Muscle layer of duodenum (tissue), 2 donors: ENCODE data around the gene PDE4B.

Source experiments
- H3K27ac ChIP-seq: one replicate; pipeline ENCODE4 v1.7.0; 2013; ENCODE audit warnings: mild to moderate bottlenecking, low read length
- H3K27me3 ChIP-seq: one replicate; pipeline ENCODE4 v1.7.0; 2013; ENCODE audit warnings: low read depth, mild to moderate bottlenecking, control low read depth, low read length
- H3K36me3 ChIP-seq, 2 donors: one replicate each; pipeline ENCODE4 v1.7.0; 2013; ENCODE audit warnings: low read length in 2 of 2, control low read depth in 1 of 2, mild to moderate bottlenecking in 1 of 2; ENCODE audit not compliant: insufficient read depth in 2 of 2, control insufficient read depth in 1 of 2
- H3K4me1 ChIP-seq, 2 donors: one replicate each; pipeline ENCODE4 v1.7.0; 2013; ENCODE audit warnings: low read length in 2 of 2, mild to moderate bottlenecking in 2 of 2, control low read depth in 1 of 2, moderate library complexity in 1 of 2; ENCODE audit not compliant: insufficient read depth in 2 of 2, control insufficient read depth in 1 of 2
- H3K4me3 ChIP-seq, 2 donors: one replicate each; pipeline ENCODE4 v1.7.0; 2013; ENCODE audit warnings: low read length in 2 of 2, low read depth in 1 of 2, mild to moderate bottlenecking in 1 of 2
- H3K9me3 ChIP-seq, 2 donors: one replicate each; pipeline ENCODE4 v1.7.0; 2013; ENCODE audit warnings: low read length in 2 of 2, control low read depth in 1 of 2, mild to moderate bottlenecking in 1 of 2; ENCODE audit not compliant: control insufficient read depth in 1 of 2
- donor health status: healthy.

The PDE4B gene

DNA sequence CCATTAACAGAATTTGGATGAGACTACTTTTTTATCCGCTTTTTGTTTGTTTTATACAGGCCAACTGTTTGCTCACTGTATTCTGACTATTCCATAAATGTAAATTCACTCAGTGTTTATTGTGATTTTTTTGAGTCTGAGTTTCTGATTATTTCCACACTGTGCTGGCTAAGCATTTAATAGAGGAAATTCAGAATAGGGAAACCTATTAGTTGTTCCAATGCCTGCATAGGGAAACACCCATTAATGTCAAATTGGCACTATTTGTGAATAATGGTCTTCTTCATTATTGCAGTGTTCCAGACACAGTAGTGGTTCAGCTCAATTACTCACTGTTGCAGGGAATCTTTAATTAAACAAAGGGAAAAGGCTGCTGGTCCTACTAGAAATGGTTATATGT is 566.6 kb downstream of the PDE4B start:
- Histone ChIP-seq H3K4me3 (no peak overlapping the region), H3K27ac (no peak overlapping the region), H3K9me3 (no peaks in the 10 kb centered on the region), H3K27me3 (no peaks in the 10 kb centered on the region), H3K36me3 (peaks cover 19 to 22% of the 10 kb centered on the region in 2 donors), H3K4me1 (peaks cover 8 to 27% of the 10 kb centered on the region in 2 donors)

DNA sequence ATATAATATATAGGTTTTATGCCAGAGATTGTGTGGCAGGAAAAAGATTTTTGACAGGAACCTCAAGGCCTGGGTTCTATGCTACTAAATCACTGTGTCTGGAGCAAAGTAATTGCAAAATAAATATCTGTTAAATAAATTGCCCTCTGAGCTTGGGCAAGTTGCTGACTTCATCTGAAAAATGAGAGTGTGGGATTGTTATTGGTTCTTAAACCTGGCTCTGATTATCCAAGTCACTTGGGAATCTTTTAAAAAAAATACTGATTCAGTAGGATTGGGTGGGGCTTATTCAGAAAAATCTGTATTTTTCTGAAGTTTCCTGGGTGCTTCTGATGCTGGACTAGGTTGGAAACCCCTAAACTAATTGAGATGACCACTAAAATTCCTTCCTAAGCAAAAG is 567.1 kb downstream of the PDE4B start:
- Histone ChIP-seq H3K9me3 (no peaks in the 10 kb centered on the region), H3K4me1 (peaks cover 8 to 21% of the 10 kb centered on the region in 2 donors), H3K4me3 (no peak overlapping the region), H3K27me3 (no peaks in the 10 kb centered on the region), H3K27ac (no peak overlapping the region), H3K36me3 (peaks cover 22 to 27% of the 10 kb centered on the region in 2 donors)

DNA sequence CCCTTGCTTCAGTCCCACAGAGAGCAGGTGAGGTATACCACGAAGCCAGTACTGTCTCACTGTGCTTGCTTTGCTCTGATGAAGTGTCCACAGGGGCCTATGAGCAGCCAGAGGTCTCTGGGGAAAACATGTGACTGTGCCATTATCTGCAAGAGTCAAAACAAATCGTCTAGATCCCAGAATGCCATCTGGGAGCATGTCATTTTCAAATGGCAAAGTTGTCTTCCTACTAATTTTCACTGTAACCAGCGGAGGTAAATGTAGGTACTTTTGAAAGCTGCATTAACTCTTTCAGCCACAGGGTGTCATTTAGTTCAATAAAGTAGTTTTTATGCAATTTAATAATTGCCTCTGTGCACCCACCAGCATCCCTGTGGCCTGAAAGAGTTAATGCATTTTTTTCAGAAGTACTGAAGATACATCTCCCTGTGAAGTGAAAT is 567.6 kb downstream of the PDE4B start:
- H3K4me3 ChIP-seq: no peak overlapping the region
- peaks cover 22 to 32% of the 10 kb centered on the region in 2 donors for H3K36me3 ChIP-seq
- no peaks in the 10 kb centered on the region for H3K27me3 ChIP-seq
- H3K9me3 ChIP-seq: no peaks in the 10 kb centered on the region
- no peak overlapping the region for H3K27ac ChIP-seq
- peaks cover 8 to 18% of the 10 kb centered on the region in 2 donors for H3K4me1 ChIP-seq

DNA sequence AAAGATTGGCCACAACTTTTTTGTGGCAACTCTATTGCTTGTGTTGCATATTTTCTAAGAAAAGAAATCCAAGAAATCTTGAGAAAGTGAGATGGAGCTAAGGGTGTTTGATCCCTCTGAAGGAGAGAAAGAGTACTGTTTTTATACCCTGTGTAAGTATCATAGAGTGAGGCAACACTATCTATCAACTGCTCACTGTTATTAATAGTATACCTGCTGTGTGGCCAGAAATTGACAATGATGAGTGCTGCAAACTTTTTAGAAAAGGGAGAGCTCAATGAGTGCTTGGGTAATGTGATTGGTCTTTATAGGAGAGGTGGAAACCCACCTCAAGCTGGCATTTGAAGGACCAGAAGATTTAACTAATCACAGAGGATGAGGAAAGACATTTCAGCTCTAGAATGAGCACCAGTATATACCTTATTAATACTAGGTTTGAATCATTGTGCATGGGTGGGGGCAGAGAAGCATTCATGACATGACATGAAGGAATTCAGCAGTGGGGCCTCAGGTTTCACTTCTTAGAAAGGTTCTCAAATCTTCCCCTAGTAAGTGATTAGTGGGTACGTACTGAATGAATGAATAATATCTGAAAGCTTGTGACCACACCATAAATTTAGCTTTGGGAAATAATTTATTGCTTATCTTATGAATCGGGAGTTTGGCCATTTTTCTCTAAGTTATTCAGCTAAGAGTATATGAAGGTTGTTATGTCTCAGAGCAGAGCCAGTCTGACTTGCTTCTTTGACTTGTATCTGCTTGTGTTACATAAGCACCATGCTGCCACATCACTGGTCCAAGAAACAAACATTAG is 572.1 kb downstream of the PDE4B start:
- Histone ChIP-seq H3K9me3 (no peaks in the 10 kb centered on the region), H3K36me3 (peaks cover 58 to 73% of the 10 kb centered on the region in 2 donors), H3K4me1 (peaks cover 5 to 7% of the 10 kb centered on the region in 2 donors), H3K27me3 (no peaks in the 10 kb centered on the region), H3K4me3 (no peak overlapping the region), H3K27ac (no peak overlapping the region)

DNA sequence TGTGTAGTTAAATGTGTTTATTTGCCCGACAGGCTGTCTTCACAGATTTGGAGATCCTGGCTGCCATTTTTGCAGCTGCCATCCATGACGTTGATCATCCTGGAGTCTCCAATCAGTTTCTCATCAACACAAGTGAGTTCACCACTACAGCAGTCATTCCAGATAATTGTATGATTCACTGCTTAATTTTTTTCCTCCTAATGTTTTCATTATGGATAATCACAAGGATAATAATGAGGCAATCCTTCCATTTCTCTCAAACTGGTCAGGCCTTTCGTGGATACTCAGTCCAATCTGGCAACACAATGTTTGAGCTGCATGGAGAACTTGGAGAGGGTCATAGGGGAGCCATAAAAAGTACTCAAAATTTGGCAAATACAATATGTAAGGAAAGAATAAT is 572.9 kb downstream of the PDE4B start:
- no peaks in the 10 kb centered on the region for H3K27me3 ChIP-seq
- no peaks in the 10 kb centered on the region for H3K9me3 ChIP-seq
- no peak overlapping the region for H3K4me3 ChIP-seq
- H3K4me1 ChIP-seq: no peaks in the 10 kb centered on the region
- H3K27ac ChIP-seq: no peak overlapping the region
- H3K36me3 ChIP-seq: peaks cover 64 to 76% of the 10 kb centered on the region in 2 donors

DNA sequence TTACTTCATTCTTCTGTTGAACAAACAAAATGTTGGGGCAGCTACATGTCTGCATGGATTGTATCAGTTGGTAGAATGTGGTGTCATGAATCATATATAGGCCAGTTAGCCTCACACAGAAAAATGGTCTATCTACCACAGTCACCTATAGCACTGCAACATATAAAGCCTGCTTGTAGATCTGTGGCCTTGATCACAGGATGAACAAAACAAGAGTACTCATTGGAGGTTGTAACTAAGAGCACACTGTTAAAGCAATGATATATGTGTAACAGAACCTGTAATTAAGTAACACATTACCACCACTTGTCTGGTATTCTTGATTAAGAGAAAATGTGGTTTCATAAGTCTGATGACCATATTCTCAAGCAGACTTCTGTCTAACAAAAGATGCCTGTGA is 573.9 kb downstream of the PDE4B start:
- Histone ChIP-seq H3K27ac (no peak overlapping the region), H3K4me3 (no peak overlapping the region), H3K4me1 (peaks cover 0 to 7% of the 10 kb centered on the region in 2 donors), H3K9me3 (no peaks in the 10 kb centered on the region), H3K27me3 (no peaks in the 10 kb centered on the region), H3K36me3 (peaks cover 67 to 73% of the 10 kb centered on the region in 2 donors)

DNA sequence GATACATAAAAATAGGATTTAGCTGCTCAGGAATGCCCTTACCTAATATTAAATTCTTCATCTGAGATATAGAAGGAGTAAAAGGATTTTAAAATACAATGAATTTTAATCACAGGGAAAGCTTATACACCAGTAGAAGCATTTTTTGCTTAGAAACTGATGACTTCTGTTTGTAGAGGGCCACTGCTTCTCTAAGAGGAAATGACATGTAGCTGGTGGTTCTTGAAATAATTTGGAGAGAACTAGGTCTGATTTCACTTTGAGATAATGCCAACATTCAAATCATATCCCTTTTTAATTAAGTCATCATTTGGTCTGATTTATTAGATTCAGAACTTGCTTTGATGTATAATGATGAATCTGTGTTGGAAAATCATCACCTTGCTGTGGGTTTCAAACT is 574.7 kb downstream of the PDE4B start:
- Histone ChIP-seq H3K4me1 (peaks cover 5 to 8% of the 10 kb centered on the region in 2 donors), H3K27me3 (no peaks in the 10 kb centered on the region), H3K36me3 (peaks cover 69 to 70% of the 10 kb centered on the region in 2 donors), H3K27ac (no peak overlapping the region), H3K9me3 (no peaks in the 10 kb centered on the region), H3K4me3 (no peak overlapping the region)

DNA sequence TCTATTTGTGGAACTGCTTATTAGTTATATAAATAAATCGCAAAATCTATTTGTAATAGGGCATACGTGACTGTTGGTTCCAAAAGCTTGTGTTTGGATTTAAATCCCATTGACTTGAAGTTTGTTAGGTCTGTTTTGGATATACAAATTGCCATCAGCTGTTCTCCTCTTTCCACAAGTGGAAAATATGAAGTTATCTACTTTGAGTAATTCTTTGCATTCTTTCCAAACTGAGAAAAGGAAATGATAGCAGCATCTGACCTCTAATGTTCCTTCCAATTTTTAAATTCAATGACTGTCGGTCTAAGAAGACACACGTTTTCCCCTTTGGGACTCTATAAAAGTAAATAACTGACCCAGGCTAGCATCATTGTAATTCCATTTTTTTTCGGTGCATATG is 575.6 kb downstream of the PDE4B start:
- Histone ChIP-seq H3K27ac (no peak overlapping the region), H3K9me3 (no peaks in the 10 kb centered on the region), H3K4me3 (no peak overlapping the region), H3K4me1 (peaks cover 5 to 8% of the 10 kb centered on the region in 2 donors), H3K27me3 (no peaks in the 10 kb centered on the region), H3K36me3 (peaks cover 71% of the 10 kb centered on the region in 2 donors)

DNA sequence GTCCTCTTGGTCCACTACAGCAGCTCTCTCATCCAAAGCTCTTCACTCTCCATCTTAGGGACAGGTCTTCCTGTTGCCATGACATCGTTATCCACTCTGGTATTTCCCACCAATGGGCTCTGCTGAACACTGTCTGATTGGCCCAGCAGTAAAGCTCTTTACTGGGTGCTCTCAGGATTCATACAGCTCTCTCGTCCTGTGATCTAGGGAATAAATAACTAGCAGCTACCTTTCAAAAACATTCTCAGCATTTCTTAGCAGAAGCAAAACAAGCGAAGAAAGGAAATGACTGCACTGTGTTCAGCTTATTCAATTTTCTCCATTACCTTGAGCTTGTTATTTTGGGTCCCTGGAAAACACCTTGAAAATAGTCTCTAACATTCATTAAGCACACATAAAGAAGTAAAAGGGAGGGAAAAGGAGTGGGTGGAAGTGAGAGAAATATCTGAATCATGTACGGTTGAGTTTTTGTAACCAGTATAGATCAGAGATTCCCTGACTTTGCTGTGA is 577.8 kb downstream of the PDE4B start:
- Histone ChIP-seq H3K4me1 (peaks cover 5 to 12% of the 10 kb centered on the region in 2 donors), H3K27ac (peak overlapping the region; percentile 69), H3K4me3 (no peak overlapping the region), H3K27me3 (no peaks in the 10 kb centered on the region), H3K9me3 (no peaks in the 10 kb centered on the region), H3K36me3 (peaks cover 56 to 65% of the 10 kb centered on the region in 2 donors)

DNA sequence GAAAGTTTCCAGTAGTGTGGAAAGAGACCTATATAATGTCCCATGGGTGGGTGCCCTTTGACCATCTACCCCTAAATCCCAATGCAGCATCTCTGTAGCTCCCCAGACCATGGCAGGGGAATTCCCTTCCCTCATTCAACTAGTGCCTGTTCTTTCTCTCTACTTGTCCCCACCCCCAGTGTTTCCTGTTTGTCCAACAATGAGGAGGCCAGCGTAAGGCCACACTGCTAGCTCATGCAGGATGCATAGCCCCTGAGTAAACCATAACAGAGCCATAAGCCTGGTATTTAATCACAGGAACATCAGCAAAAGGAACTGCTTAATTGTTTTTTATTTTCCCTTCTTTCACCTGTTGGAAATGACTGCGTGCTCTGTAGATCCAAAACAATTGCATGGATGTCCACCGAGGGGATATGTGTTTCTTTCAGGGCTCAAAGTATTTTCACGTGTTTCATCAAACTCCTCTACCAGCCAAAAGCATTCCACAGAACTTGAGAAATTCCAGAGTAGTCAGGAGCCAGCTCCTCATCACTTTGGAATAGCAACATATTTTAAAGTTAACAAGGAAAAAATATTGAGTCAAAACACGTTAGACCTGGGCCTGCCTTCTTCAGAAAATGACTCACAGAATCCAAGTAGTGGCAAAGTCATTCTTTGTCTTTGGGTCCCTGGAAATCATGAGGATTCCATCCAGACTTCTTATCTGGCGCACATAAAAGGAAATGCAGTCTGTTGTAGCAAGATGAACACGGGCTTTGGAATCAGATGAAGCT is 578.7 kb downstream of the PDE4B start:
- peaks cover 5 to 12% of the 10 kb centered on the region in 2 donors for H3K4me1 ChIP-seq
- no peak overlapping the region for H3K4me3 ChIP-seq
- H3K9me3 ChIP-seq: no peaks in the 10 kb centered on the region
- peak overlapping the region; percentile 60 for H3K27ac ChIP-seq
- peaks cover 46 to 56% of the 10 kb centered on the region in 2 donors for H3K36me3 ChIP-seq
- H3K27me3 ChIP-seq: no peaks in the 10 kb centered on the region

DNA sequence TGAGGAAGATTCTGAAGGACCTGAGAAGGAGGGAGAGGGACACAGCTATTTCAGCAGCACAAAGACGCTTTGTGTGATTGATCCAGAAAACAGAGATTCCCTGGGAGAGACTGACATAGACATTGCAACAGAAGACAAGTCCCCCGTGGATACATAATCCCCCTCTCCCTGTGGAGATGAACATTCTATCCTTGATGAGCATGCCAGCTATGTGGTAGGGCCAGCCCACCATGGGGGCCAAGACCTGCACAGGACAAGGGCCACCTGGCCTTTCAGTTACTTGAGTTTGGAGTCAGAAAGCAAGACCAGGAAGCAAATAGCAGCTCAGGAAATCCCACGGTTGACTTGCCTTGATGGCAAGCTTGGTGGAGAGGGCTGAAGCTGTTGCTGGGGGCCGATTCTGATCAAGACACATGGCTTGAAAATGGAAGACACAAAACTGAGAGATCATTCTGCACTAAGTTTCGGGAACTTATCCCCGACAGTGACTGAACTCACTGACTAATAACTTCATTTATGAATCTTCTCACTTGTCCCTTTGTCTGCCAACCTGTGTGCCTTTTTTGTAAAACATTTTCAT is 579.9 kb downstream of the PDE4B start:
- Histone ChIP-seq H3K4me3 (no peak overlapping the region), H3K4me1 (peaks cover 5 to 12% of the 10 kb centered on the region in 2 donors), H3K9me3 (no peaks in the 10 kb centered on the region), H3K36me3 (peaks cover 36 to 44% of the 10 kb centered on the region in 2 donors), H3K27me3 (no peaks in the 10 kb centered on the region), H3K27ac (peak overlapping the region; percentile 60)
